G401 (cell line): Measurements from ENCODE around the gene CEP192. TPM values are rescaled to one million over a fixed set of nuclear protein-coding genes. Genes with fewer than 3 reads are reported as not detected.
"Not testable (repeated sequence)": the region's sequence is repeated elsewhere in the genome, so short reads cannot be mapped to it uniquely, and the experiment has no call there.

Experiments
- DNase-seq: peaks from one replicate; pipeline ENCODE4 v3.0.0-alpha.2; 2015; ENCODE audit warnings: low spot score
- in situ Hi-C: cut with HindIII; loops from 2 replicates; pipeline ENCODE4 v1.10.0; 2016; ENCODE audit warnings: low sequenced_read_pairs, mixed read lengths
- total RNA-seq: library from RNA; depleted of rRNA; stranded (reverse); fragments of >200 nt; shearing (Covaris generic); gene quantifications from 2 replicates; pipeline ENCODE4 v1.2.3, GENCODE V29; 2014

CEP192 gene
- total RNA-seq, 1 experiment from 2014 or later: 22.5 TPM

DNA sequence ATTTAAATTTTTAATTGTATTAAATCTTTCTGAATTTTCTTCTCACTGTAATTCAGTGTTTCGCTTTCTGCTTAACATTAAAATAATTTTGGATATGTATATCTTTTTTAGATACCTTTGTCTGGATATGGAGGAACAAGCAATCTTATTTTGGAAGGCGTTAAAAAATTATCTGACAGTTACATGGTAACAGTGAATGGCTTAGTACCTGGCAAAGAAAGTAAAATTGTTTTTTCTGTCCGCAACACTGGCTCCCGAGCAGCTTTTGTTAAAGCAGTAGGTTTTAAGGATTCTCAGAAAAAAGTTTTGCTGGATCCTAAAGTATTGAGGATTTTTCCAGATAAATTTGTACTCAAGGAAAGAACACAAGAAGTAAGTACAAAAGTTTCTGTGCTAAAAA, 95.7 kb downstream of the CEP192 start:
- in situ Hi-C loops: no loop called here
- DNase-seq: no peak

DNA sequence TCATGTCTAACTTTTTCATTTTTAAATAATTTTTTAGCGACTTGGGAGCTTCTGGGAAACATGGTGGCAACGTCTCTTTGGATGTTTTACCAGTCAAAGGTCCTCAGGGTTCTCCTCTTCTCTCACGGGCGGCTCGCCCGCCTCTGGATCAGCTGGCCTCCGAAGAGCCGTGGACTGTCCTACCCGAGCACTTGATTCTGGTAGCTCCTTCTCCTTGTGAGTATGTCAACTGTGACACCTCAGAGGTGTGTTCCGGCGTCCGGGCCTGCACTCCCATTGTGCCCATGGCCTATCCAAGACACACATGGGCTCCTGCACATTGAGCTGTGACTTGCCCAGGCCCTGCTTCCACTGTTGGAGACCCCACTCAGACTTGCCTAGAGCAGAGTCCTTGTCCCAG, 104.3 kb downstream of the CEP192 start:
- in situ Hi-C loops: no loop called here

GRCh38 chr18:13096232-13096631, 105.1 kb downstream of the CEP192 start:
- DNase-seq: no peak
- in situ Hi-C loops: no loop called here

More for the DNA sequence above, 104.3 kb downstream of the CEP192 start:
- DNase-seq: no peak

DNA sequence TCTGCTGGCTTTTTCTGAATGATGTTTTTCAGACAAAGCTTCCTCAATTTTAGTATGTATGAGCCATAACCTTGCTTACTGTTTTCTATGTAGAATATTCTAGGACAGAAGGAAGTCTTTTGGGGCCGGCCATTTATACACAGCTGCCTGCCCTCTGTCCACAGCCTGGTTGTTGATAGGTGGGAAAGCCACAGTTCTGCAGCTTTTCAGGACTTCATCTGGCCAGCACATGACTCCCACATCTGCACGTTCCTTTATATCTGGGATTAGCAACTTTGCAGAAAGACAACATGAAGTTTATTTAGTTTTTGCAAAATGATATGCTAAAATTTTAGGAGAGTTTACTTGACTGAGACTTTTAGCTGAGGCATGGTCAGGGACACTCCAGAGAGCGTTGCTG, 105.6 kb downstream of the CEP192 start:
- no peak for DNase-seq

DNA sequence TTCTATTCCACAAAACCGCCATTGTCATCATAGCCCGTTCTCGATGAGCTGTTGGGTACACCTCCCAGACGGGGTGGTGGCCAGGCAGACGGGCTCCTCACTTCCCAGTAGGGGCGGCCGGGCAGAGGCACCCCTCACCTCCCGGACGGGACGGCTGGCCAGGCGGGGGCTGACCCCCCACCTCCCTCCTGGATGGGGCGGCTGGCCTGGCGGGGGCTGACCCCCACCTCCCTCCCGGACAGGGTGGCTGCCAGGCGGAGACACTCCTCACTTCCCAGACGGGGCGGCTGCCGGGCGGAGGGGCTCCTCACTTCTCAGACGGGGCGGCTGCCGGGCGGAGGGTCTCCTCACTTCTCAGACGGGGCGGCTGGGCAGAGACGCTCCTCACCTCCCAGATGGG, 106.9 kb downstream of the CEP192 start:
- DNase-seq, in situ Hi-C loops: not testable (repeated sequence)

More for the DNA sequence above, 105.6 kb downstream of the CEP192 start:
- in situ Hi-C loops: no loop called here

DNA sequence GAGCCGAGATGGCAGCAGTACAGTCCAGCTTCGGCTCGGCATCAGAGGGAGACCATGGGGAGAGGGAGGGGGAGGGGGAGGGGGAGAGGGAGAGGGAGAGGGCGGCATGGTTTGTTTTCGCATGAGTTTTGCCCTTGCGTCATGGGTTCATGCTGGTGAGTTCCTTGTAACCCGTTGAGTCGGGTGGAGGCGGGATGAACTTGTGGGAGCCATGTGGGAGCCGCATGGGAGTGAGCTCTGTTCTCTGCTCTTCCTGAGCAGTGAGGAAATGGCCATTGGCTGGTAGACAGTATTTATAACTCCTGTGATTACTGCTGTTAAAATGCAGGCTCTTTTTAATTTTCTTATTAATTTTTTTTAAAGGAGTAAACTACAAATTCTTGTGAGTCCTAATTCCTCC, 108.0 kb downstream of the CEP192 start:
- DNase-seq: no peak
- in situ Hi-C loops: no loop called here

DNA sequence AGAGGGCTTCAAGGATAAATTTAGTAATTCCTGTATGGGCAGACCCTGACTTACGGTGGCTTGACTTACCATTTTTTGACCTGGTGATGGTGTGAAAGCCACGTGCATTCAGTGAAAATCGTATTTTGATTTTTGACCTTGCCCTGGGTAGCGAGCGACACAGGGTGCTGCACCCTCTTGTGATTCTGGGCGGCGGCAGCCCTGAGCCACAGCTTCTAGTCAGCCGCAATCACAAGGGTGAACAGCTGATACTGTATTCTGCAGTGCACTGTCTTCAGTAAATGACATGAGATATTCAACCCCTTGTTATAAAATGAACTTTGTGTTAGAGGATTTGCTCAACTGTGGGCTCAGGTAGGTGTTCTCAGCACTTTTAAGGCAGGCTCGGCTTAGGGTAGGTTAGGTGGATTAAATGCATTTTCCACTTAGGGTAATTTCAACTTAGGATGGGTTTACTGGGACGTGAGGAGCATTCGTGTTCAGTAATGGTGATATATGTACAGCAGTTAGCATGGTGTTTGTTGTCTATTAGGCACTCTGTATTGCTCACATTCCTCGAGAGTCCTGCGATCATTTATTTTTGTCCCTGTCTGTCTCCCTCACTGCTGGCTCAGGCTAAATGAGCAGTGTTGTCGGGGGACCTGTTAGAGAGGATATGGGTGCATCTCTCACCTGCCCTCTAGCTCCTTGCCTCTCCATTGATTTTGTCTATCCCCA, 109.9 kb downstream of the CEP192 start:
- no peak for DNase-seq
- in situ Hi-C loops: no loop called here

DNA sequence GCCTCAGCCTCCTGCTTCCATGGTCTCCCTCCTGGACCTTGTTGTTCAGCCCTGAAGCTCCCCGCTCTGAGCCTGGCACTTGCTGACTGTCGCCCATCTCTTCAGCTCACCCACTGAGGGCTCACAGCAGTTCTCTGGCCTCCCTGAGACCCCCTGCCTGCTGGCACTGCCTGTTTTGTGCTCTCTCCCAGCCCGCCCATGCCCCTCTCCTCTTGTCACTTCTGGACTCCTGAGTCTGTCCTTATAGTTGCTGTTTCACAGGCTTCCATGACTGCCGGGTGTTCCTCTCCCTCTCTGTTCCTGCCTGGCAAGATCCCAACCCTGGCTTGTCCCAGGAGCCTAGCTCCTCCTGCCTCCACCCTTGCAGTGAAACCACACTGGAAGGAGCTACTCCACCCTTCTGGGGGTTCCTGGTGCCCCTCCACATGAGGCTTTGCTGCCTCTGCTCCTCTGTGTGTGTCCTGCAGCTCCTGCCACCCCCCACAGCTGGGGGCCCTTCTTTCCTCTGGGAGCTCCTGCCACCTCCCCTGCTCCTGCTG, 110.6 kb downstream of the CEP192 start:
- no peak for DNase-seq
- in situ Hi-C loops: no loop called here

DNA sequence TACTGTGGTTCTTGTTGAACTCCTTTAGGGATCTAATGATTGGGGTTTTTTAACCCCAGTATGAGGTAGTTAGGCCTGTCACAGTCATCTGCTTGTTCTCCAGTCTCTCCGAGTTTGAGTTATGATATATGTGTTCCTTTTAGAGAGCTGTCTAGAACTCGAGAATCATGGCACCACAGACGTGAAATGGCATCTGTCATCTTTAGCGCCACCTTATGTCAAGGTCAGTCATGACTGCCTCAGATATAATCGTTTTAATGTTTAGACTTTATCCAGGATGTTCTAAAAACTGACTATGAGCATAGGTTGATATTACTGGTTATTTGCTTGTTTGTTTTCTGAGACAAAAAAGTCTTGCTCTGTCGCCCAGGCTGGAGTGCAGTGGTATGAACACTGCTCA, 112.2 kb downstream of the CEP192 start:
- no peak for DNase-seq
- in situ Hi-C loops: no loop called here

DNA sequence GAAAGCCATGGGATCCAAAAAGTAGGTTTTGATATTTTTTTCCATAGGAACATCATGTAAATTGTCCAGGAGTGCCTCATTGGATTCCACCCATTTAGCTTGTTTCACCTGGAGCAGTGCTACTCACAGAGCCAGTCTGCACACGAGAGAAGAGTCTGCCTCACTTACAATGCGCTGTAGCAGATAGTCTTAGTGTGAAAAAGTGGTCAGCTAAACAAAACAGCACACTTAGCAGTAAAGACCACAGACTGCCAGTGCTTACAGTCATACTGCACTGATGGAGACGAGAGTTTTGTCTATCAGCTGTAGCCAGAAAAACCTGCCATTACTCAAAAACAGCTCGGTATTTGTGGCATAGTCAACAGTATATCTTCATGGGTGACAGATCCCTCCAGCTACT, 113.9 kb downstream of the CEP192 start:
- in situ Hi-C loops: no loop called here
- no peak for DNase-seq

DNA sequence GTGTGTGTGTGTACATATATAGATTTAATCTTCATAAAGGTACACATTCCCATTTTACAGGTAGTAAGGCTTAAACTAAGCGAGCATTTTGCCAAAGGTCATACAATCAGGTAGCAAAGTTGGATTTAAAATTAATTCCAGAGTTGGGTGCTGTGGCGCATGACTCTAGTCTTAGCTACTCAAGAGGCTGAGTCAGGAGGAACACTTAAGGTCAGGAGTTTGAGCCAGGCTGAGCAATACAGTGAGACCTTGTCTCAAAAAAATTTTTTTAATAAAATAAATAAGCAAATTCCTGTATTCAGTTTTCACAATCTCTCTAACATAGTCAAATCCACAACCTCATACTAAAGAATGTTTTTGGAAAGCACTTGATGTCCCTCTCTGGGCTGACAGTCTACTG, 115.9 kb downstream of the CEP192 start:
- no peak for DNase-seq
- in situ Hi-C loops: no loop called here

- in situ Hi-C loops: no loop called here
- no peak for DNase-seq
Observed at GRCh38 chr18:13108330-13108729, 117.2 kb downstream of the CEP192 start.

- in situ Hi-C loops: no loop called here
- DNase-seq: no peak
Observed at GRCh38 chr18:13110559-13110958, 119.4 kb downstream of the CEP192 start.

GRCh38 chr18:13112982-13113381, 121.8 kb downstream of the CEP192 start:
- DNase-seq: peak; percentile 92
- in situ Hi-C loops: no loop called here

DNA sequence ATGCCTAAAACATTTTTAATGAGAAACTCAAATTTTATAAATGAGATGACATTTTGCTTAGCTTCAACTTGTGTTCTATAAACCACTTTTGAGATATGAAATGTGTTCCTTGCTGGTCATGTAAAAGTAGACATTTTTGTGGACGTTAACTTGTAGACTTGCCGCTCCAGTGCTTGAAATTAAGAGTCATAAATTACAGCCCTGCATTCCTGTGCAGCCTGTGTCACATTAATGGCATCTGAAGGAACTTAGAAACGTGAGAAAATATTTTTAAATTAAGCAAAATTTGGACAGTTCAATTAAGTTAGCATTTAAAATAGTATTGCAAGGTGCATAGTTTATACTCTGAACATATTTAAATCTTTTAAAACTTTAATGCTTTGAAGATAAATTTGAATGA, 129.1 kb downstream of the CEP192 start:
- in situ Hi-C loops: no loop called here

GRCh38 chr18:13120983-13121441, 129.8 kb downstream of the CEP192 start:
- in situ Hi-C loops: no loop called here
- no peak for DNase-seq

More for the DNA sequence above, 129.1 kb downstream of the CEP192 start:
- DNase-seq: no peak

DNA sequence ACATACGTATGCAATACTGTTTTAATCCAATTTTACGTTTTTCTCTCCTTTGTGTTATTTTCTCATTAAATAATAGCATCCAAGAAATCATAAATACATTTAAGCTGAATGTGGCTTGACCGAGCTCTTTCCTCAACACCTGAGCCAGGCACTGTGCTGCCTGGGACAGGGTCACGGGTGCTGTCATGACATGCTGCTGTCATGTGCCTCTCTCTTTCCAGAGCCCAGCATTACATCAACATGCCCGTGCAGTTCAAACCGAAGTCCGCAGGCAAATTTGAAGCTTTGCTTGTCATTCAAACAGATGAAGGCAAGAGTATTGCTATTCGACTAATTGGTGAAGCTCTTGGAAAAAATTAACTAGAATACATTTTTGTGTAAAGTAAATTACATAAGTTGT, 133.2 kb downstream of the CEP192 start:
- in situ Hi-C loops: no loop called here
- no peak for DNase-seq

DNA sequence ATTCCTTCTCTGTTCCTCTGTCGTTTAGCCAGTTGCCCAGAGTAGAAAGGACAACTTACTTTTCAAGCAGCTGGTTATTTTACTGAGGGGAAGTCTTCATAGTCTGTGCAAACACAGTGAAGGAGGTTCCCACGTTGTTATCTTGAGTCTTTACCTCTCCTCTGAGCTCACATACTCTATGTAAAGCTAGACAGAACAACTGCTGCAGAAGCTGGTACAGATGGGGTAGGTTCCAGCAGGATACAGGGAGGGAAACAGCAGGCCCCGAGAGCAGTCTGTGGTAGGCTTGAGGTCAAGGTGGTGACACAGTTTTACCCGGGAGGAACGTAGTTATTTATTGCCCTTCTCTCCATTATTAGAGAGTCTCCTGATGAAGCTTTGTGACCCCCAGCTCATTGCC, 134.0 kb downstream of the CEP192 start:
- no peak for DNase-seq
- in situ Hi-C loops: no loop called here

DNA sequence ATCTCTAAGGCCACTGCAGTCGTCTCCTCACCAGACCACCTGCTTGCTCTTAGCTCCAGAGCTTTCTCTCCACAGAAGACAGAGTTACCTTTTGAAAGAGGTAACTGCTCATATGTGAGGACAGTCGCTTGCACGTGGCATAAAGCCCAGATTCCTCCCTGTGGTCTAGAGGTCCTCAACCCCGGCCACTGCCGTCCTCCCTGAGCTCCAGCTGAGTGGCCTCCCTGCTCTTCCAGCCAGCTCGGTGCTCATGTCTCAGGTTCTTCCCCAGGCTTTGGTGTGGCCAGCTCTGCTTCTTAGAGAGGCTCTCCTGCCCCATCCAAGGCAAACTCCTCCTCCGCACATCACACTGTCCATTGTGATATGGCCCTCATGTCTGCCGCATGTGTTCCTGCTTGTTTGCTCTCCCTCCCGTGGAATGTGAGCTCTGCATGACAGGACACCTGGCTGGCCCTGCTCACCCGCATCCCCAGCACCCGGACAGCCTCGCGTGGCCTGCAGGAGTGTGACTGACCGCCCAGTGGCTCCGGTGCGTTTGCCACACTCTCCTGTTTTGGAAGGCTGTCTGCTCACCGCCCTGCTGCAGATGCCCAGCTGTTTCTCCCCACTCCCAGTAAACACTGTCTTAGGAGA, 135.9 kb downstream of the CEP192 start:
- no peak for DNase-seq
- in situ Hi-C loops: no loop called here

DNA sequence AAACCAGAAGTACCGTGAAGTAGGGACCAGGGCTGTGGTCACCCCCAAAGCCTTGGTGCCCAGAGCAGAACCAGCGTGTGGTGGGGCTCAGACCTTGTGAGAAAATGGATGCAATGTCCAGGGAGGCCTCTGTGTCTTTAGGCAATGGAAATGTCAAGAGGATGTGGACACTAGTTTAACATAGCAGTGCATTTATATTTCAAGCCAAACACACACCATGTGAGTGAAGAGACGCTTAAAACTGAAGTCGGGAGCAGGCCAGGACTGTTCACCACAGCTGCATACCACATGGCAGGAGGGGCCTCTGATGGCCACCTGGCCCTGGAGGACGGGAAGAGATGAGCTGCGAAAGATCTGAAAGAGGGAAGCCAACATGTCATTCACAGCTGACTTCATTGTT, 140.1 kb downstream of the CEP192 start:
- no peak for DNase-seq
- in situ Hi-C loops: no loop called here
